ENCODE results near the gene ILF2. TPM values are rescaled to one million over a fixed set of nuclear protein-coding genes. Genes with fewer than 3 reads are reported as not detected.
A peak's percentile ranks its signal among the peaks of the same experiment; 100 is the strongest.

The ILF2 gene
- total and polyA plus RNA-seq, 7 donors = 59.8 to 166 (median 88.3) TPM

- intact Hi-C loops (cut with DNase I) = no loop called here
- TF ChIP-seq POLR2A (IDR thresholded peaks at IDR 0.05) = no peak
- no peaks in the 10 kb centered on the region for H3K4me1 ChIP-seq
- H3K9me3 ChIP-seq = no peaks in the 10 kb centered on the region
- no peak overlapping the region for H3K27ac ChIP-seq
- 81 to 90% methylated on average over 16 of the region's 16 CpGs for WGBS, 2 donors
- DNase-seq = no peak
- H3K4me3 ChIP-seq = no peak overlapping the region
- H3K36me3 ChIP-seq = no peaks in the 10 kb centered on the region
- no peaks in the 10 kb centered on the region for H3K27me3 ChIP-seq
These were observed 16.7 kb upstream of the ILF2 start for GRCh38 chr1:153687346-153688125.

- intact Hi-C loops (cut with DNase I) = no loop called here
- Histone ChIP-seq H3K27ac (no peak overlapping the region), H3K4me3 (no peak overlapping the region), H3K27me3 (peaks cover 0 to 13% (median 1%) of the 10 kb centered on the region in 3 donors), H3K9me3 (no peaks in the 10 kb centered on the region), H3K4me1 (no peaks in the 10 kb centered on the region), H3K36me3 (no peaks in the 10 kb centered on the region)
- WGBS, 2 donors = 81% methylated on average over 11 of the region's 11 CpGs
- no peak for TF ChIP-seq CTCF (IDR thresholded peaks at IDR 0.05)
- TF ChIP-seq EP300 (IDR thresholded peaks at IDR 0.05) = no peak
- TF ChIP-seq POLR2AphosphoS5 (IDR thresholded peaks at IDR 0.05) = no peak
- no peak for TF ChIP-seq POLR2A (IDR thresholded peaks at IDR 0.05)
- no peak for DNase-seq
These were observed 14.9 kb upstream of the ILF2 start for GRCh38 chr1:153685544-153686340.

- DNase-seq = no peak
- WGBS, 2 donors = 53 to 74% methylated on average over 12 of the region's 12 CpGs
- intact Hi-C loops (cut with DNase I) = no loop called here
- no peaks in the 10 kb centered on the region for H3K36me3 ChIP-seq
- H3K4me3 ChIP-seq = no peak overlapping the region
- no peaks in the 10 kb centered on the region for H3K9me3 ChIP-seq
- peaks cover 0 to 3% (median under 1%) of the 10 kb centered on the region in 4 donors for H3K4me1 ChIP-seq
- H3K27me3 ChIP-seq = peaks cover 0 to 22% (median 10%) of the 10 kb centered on the region in 3 donors
- no peak overlapping the region for H3K27ac ChIP-seq
- TF ChIP-seq EP300 (IDR thresholded peaks at IDR 0.05) (no peak), CTCF (IDR thresholded peaks at IDR 0.05) (no peak), POLR2AphosphoS5 (IDR thresholded peaks at IDR 0.05) (no peak), POLR2A (IDR thresholded peaks at IDR 0.05) (no peak)
These were observed 14.1 kb upstream of the ILF2 start for GRCh38 chr1:153684892-153685291.

- Histone ChIP-seq H3K27me3 (peaks cover 0 to 32% (median 20%) of the 10 kb centered on the region in 3 donors), H3K36me3 (no peaks in the 10 kb centered on the region), H3K27ac (peak overlapping the region in 1 of 4 donors; percentile 0), H3K4me3 (no peak overlapping the region), H3K4me1 (peaks cover 0 to 13% (median 11%) of the 10 kb centered on the region in 4 donors), H3K9me3 (no peaks in the 10 kb centered on the region)
- 56 to 76% methylated on average over 5 of the region's 5 CpGs for WGBS, 2 donors
- intact Hi-C loops (cut with DNase I) = no loop called here
- DNase-seq = no peak
- TF ChIP-seq POLR2A (IDR thresholded peaks at IDR 0.05) (no peak), POLR2AphosphoS5 (IDR thresholded peaks at IDR 0.05) (no peak), EP300 (IDR thresholded peaks at IDR 0.05) (no peak), CTCF (IDR thresholded peaks at IDR 0.05) (no peak)
These were observed 13.1 kb upstream of the ILF2 start for GRCh38 chr1:153683854-153684253.

- Histone ChIP-seq H3K4me1 (peaks cover 0 to 24% (median 22%) of the 10 kb centered on the region in 4 donors), H3K9me3 (no peaks in the 10 kb centered on the region), H3K36me3 (no peaks in the 10 kb centered on the region), H3K27ac (no peak overlapping the region), H3K27me3 (peaks cover 0 to 44% (median 30%) of the 10 kb centered on the region in 3 donors), H3K4me3 (no peak overlapping the region)
- 94% methylated on average over 7 of the region's 7 CpGs for WGBS, 2 donors
- intact Hi-C loops (cut with DNase I) = no loop called here
- TF ChIP-seq POLR2AphosphoS5 (IDR thresholded peaks at IDR 0.05) = no peak
- TF ChIP-seq CTCF (IDR thresholded peaks at IDR 0.05) = no peak
- TF ChIP-seq EP300 (IDR thresholded peaks at IDR 0.05) = no peak
- TF ChIP-seq POLR2A (IDR thresholded peaks at IDR 0.05) = no peak
- no peak for DNase-seq
These were observed 11.9 kb upstream of the ILF2 start for GRCh38 chr1:153682730-153683129.
